ENCODE results near the gene CEP131.

CEP131 gene

DNA sequence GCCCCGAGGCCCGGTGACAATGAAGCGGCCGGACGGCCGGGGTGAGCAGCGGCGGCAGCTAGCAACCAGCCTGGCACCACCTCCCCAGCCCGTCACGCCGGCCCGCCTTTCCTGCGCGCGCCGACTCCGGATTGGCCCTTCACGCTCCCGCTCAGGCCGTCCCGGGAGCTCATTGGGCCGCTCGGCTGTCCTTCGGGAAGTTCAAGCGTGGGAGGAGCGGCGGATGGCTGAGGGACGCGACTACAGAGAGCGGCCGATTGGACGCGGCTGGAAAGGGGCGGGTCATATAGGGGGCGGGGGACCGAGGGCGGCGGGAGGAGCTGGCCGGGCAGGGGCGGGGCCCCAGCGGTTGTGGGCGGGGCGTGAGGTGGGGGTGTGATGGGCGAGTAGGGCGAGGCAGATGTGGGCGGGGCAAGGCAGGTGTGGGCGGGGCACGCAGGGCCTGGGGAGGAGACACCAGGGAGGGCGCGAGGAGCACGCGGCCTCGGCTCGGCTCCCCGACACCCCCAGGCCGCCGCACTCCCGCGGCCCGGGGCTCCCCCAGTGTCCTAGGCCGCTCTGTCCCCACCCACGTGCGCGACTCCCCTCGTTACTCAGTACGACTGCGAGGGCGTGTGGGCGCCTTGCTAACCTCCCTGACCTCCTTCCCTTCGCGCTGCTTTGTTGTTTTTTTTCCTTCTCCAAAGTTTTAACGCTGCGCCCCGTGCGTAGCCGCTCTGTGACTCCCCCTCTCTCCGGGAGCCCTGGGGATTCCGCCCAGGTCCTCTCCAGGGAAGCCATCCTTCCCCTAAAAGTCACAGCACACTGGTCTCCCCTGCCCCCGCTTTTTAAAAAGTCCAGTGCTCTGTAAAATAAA, at the start of gene CEP131:
TSS of gene CEP131 (minus strand) at position 60 of the 856 bp plus-strand sequence. CDS start 2,909 bp downstream, outside the sequence.
- peak; percentile 98 for DNase-seq

DNA sequence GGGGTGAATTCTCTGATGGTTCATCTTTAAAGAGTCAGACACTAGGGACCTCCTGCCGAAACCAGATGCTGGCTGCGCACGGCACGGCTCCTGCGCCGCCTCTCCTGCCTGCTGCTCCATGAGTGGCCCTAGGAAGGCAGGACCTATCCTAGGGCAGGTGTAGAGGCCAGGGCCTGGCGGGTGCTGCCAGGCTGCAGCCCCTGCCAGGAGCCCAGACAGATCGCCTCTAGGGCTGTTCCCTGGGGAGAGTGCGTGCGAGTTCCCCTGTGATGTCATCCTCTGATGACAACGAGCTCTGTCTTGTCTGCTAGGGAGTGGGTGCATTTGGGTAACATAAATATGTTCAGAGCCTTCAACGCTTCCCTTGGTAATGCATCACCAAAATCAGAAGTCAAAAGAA, 48.5 kb upstream of the CEP131 start:
- DNase-seq, result no peak

DNA sequence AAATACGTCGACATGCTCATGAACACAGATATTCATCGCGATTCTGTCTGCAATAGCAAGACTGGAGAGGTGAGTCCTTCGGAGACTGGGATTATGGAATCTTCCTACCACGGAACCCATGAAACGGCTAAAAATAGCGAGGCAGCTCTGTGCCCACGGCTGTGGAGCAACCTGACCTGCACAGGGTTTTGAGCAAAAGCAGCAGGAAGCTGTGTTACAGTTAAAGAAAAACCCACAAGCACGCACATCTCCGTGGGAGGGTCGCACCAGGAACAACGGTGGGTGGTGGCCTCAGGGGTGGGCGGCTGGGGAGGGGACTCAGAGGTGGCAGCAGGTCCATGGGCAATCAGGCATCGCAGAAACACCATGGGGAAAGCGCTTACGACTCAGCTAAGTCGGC, 47.5 kb upstream of the CEP131 start:
- DNase-seq, result no peak

DNA sequence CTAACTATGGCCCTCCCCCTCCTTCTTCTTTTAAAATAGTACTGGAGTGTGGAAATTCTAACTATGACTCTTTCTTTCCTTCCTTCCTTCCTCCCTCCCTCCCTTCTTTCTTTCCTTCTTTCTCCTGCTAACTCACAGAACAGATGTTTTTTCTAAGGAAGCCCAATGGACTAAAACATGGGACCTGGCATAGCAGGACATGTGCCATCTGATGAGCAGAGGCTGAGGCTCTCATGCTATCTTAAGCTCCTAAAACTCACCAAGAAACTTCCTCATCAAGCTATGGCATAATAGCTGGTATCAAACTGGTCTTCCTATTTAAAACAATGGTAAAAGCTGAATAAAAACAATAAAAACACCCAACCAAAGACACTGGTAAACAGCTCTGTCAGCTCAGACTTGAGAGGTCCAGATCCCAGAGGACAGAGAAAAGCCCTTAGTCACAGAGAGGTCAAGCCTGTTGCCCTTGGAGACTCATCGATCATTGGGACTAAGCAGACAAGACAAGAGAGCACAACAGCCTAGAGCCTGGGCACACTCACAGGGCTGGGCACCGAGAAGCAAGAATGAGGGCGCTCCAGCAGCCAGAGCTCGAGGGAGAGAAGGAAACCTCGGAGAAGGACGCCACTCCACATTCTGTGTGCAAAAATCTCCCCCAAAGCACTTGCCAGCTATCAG, 44.8 kb upstream of the CEP131 start:
- DNase-seq, result no peak

DNA sequence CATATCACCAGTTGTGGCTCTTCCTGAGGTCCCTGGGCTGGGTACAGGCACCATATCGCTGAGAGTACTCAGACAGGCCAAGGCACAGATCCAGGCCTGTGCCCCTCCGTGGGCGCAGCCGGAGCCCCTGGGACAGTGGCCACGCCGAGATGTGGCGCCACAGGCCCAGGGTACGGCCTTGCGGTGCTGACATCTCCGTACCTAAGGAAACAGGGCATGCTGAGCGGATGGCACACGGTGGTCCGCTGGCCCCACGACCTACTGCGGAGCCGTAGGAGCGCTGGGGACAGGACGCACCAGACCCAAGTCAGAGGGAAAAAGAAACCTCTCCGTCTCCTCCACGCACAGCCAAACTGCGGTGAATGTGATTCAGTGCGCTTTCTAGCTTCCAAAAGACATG, 42.8 kb upstream of the CEP131 start:
- DNase-seq, result no peak

DNA sequence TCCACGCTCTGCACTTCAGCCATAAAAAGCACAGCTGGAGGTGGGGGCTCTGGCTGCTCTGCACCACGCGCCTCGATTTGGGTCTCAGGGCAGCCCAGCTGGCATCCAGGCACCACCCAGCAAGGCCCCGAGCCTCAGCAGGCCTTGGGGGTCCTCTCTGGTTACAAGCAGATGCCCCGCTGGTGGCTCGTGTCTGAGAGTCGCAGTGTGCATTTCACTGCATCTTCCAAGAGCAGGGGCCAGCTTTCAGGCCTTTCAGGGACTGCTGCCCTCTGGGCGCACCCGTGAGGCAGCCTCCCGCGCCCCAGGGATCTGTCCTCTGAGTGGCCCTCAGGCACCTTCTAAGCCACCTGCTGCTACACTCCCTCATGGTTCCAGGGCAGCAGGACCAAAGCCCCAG, 41.9 kb upstream of the CEP131 start:
- DNase-seq, result no peak

DNA sequence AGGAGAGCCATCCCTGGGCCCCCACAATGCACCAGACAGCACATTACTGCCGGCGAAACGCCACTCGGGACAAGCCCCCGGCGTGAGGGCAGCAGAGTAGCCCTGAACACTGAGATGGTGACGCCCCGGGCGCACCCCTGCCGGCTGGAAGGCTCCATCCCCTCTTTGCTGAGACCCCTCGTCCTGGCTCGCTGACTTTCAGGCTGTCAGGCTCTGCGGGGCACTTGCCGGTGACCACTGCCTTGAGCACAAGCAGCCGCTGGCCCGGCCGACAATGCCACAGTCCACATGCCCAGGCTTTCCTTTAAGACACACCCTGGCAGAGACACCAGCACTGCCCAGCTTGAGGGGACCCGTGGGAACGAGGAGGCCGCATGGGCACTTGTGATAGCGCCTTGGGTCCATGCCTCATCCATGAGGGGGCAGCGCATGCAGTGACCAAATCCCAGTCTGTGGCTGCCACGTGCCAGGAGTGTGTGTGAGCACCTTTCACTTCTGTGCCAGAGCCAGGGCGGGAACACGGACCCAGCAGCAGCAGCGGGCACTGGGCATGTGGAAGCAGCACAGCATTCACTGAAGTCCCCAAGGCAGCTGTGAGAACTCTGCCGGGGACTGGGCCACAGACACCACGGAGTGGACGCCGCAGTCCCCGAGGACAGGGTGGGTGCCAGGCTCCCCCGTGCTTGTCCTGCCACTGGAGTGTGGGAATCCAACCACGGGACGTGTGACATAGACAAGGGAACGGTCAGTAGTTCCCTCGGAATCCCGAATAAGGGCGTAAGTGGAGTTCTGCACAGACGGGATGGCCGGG, 40.8 kb upstream of the CEP131 start:
- DNase-seq, result no peak

DNA sequence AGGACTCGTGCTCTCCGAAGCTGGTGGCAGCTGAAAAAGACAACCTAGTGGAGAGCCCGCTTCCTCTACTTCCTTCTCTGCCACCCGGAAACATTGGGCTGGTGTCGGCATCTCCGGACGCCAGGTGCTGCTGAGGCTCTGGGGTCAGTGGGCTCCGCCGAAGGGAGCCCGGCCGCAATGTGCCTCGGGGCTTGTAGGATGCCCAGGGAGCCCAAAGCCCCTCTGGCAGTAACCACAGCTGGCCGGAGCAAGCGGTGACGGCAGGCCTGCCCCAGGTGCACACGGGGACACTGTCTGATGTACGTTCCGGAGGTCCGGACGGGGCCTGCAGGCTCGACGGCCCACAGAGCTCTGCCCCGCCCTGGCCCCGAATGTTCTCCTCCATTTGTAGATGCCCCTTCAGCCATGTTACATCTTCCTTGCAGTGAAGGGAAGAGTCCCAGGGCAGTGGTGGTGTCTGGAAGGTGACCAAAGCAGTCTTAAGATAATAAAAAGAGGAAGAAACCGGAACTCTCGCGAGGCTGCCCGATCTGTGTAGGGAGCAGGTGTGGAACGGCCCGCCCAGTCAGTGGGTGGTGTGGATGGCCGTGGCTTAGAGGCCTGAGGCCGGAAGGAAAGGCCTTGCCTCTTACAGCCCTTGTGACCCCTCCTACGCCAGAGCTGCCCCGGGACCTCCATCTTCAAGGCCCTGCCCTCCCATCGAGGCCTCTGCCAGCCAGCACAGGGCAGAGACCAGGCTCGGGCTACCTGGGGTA, 39.0 kb upstream of the CEP131 start:
- DNase-seq, result no peak

DNA sequence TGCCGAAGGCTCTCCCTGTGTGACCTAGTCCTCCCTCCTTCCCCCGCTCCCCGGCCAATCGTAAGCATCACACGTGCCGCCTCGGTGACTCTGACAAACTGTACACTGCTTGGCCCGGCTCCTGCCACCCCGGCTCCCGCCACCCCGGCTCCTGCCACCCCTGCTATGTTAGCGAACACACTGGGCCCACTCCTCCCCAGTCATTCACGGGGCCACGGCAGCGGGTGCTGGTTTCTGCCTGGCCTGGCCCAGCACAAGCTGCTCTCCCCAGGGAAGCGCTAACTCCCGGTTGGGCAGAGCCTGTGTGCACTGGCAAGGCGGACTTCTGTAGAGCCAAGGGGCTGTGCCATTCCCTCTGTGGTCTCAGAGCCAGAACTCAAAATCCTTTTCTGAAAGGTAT, 38.3 kb upstream of the CEP131 start:
- no peak for DNase-seq

DNA sequence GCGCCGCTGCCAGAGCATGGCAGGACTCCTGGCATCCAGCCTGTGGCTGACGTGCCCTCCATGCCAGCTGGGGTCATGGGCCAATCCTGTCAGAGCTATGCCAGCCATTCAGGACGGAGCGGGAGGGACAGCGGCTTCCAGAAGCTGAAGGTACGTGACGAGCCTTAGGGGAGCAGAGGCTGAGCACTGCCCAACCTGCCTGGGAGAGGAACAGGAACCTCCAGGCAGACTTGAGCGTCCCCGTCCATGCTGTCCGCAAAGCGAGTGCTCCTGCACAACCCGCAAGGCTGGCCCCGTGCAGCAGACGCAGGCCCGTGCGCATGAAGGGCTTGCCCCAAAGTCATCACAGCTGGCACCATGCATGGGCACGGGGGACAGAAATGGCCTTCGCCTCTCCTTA, 37.9 kb upstream of the CEP131 start:
- DNase-seq, result no peak

DNA sequence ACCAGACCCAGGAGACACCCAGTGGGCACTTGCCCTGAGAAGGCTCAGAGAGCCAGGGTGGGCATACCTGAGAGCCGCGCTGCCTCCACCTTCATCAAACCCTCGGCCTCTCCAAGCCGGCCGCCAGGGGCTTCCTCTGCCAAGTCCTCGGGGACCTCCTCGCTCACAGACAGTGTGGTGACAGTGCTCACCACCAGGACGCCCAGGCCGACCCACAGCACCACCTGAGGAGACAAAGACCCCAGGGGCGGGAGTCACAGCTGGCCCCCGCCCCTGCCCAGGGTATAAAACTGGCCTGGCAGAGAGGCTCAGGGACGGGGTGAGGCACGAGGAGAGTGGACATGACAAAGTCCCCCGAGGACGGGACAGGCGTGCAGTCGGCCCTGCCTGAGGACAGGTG, 37.4 kb upstream of the CEP131 start:
- DNase-seq, result no peak

DNA sequence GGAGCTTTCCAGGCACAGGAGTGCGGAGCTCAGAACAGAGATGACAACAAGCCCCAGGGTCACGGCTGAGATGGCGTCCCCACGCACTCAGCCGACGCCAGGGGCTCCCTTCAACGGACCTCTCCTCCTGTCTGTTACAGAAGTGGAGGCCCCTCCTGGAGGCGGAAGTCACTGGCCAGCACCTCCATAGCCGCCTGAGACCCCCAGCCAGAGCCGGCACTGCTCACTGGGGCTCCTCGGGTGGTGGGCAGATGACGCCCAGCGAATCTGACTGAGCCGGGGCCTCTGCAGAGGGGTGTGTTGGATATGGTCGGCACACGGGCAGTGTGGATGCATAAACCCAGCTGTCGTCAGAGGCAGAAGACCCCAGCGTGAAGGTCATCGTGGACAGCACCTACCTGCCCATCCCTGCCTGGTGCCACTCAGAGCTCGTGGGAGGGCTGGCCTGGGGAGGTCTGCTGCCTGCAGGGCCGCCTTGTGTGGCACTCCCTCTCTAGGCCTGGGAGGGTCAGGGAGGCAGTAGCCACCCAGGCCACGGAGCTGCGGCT, 36.4 kb upstream of the CEP131 start:
- DNase-seq, result no peak

DNA sequence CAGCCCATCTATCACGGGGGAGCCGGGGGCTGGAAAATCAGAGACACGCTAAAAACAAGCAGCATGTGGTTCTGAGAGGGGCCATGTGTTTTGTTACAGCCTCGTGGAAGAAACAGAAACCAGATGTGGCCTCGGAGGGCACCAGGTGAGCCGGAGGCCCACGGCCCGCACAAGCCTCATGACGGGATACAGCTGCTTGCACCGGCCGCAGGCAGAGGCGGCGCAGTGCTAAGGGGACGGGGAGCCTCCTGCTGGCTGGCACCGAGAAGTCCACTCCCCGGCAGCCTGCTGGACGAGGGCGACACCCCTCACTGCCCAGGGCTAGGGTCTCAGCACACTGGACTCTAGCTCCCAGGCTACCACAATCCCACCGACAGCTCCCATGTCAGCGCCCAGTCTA, 35.5 kb upstream of the CEP131 start:
- no peak for DNase-seq

DNA sequence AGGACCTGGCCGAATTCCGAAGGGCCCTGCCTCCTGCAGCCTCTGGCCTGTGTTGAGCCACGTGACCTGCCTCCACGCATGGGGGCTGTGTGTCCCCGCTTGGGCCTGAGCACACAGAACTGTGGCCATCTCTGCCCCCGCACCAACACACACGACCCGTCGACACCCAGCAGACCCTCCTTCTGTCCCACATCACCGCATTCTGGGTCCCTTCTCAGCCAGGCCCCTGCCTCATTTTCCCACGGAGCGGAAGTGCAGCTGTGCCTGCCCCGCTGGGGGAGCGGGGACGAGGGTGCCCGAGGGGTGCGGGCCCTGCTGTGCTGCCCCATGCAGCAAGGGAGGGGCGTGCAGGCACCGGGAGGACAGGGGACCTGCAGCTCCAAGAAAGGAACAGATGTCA, 34.8 kb upstream of the CEP131 start:
- DNase-seq, result no peak

DNA sequence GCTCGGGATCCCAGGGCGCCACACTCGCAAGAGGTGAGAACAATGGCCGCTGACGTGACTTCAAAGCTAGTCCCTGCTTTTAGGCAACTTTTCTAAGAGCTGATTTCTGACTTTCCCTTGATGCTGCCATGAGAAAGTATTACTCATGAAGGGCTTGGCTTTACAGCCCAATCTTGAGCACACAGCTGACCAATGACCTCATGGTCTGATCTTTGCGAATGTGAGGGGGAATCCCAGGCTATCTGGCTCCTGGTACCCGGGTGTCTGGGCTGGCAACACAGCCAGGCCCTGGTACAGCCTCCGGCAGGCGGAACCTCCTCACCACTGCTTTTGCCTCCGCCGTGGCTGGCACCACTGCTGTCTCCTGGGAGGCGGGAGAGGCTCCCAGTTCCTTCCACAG, 33.9 kb upstream of the CEP131 start:
- no peak for DNase-seq

DNA sequence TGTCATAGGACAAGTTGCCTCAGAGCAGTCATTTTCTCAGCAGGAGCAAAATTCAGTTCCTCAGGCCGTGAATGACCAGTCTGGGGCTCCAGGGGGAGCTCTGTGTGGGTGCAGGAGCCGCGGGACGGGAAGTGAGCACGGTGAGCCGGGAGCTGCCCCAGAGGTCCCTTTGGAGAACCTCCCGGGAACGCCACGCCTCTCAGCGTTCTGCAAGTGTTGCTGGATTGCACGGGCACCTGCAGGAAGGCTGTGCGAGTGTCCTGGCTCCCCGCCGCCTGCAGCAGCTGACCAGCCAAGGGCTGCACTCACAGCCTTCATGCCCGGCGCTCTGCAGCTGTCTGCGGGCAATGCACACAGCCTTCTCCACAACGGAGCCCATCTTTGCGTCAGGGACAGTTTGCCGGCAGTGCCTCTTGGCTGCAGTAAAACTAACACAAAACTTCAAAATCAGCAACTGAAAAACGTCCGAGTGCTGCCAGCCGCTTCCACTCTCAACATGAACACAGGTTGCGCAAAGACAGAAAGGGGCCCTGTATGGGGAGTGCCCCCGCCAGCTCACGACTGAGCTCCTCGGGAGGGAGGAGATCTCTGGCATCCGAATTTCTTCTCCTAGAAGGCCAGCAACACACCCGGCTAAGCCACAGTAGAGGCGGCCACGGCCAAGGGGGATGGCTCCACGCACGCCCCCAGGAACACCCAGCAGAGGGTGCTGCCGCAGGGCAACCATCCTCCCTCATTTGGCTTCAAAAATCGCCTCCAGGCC, 32.4 kb upstream of the CEP131 start:
- no peak for DNase-seq

DNA sequence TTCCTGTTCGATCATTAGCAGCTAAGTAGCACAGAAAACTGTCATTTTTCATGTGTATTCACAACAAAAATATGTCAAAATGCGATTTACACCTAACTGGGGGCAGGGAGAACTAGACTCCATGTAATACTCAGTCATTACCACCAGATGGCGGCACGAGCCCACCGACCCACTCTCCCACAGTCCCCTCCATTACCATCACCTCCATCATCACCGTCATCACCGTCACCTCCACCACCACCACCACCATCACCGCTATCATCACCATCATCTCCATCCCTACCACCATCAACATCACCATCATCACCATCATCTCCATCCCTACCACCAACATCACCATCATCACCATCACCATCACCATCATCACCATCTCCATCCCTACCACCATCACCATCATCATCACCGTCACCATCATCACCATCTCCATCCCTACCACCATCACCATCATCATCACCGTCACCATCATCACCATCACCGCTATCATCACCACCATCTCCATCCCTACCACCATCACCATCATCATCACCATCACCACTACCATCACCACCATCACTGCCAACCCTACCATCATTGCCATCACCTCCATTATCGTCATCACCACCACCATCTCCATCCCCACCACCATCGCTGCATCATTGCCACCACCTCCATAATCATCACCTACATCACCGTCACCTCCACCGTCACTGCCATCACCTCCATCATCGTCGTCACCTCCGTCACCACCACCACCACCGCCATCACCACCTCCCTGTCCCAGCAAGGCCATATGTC, 30.8 kb upstream of the CEP131 start:
- no peak for DNase-seq

DNA sequence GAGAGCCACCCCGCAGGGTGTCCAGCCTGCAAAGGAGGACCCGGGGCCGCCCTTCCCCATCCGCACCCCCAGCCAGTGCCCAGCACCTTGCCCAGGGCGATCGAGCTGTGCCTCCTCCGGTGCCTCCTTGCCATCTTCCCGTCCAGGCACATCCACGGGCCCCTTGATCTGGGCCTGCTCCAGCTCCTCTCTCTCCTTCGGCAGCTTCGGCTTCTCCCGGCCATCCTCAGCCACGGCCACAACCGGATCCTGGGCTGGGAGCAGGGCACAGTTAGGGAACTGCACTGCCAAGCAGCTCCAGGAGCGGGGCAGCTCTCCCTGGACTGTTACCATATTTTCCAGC, 30.2 kb upstream of the CEP131 start:
- DNase-seq, result no peak

DNA sequence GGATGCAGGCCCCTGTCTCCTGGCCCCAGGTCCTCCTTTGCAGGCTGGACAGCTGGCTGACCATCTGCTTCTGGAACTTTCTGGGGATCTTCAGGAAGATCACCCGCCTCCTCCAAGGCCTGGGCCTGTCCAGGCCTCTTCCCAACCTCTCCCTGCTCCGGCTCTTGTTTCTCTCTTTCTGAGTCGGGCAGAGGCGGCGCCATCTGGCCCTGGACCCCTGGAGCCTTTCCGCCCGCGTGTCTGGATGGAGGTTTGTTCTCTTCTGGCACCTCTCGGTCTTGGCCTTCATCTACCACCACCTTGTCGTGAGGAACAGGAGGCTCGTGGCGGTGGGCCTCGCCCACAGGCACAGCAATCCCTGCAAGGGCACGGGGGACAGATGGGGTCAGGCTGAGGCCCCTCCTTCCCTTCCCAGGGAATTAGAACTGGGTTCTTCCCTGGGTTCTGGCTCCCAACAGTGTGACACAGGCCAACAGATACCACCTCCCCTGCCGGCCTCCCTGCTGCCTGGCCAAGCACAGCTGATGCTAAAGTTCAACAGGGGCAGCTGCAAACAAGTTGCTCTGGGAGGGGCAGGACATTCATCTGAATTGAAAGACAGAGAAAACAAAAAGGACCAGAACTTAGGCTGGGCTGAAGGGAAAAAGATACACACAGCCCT, 29.7 kb upstream of the CEP131 start:
- DNase-seq, result no peak

DNA sequence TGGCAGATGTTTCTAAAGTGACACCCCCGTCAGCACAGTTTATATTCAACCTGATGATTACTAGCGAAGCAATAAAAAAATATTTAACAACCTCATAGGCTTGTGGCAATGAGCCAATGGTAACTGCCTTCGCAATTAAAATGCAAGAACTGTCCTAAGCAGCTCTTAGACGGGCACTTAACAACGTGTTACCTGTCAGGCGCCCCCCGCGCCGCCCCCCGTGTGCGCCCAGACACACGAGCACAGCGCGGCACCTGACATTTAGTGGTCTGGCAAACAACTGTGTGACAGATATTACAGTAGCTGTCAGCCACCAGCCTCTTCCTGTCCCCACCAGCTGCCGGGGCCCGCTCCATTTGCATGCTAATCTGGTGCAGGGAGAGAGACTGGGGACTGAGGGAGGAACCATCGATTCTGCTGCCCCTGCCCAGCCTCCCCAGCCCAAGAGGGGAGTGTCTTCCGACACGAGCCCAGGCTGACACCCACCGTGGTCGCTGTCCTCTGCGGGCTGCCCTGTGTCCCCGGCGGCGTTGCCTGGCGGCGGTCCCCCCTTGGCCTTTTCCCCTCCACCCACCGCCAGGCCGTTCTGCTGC, 29.0 kb upstream of the CEP131 start:
- DNase-seq, result no peak

Data from NCI-H1105 (cell line).